ENCODE measurements around the gene OR6N1.
A peak's percentile ranks its signal among the peaks of the same experiment; 100 is the strongest.

The OR6N1 gene

GRCh38 chr1:158771950-158772866 lies at the start of gene OR6N1:
Gene OR6N1, minus strand, starts transcription at chr1:158772195. Its CDS starts 5,513 bp downstream, at chr1:158766682.
- DNase-seq, result no peak

DNA sequence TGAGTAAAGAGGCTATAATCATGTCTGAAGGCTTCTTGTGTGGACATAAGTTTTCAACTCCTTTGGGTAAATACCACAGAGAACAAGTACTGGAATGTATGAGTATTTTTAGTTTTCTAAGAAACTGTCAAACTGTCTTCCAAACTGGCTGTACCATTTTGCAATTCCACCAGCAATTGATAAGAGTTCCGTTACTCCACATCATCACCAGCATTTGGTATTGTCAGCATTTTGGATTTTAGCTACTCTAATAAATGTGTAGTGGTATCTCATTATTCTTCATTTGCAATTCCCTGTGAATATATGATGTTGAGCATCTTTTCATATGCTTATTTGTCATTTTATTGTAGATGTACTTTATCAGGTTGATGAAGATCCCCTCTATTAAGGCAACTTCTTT lies 49.7 kb upstream of the OR6N1 start:
- DNase-seq, result no peak

GRCh38 chr1:158819461-158820443 lies 47.8 kb upstream of the OR6N1 start:
- peak; percentile 65 for DNase-seq

DNA sequence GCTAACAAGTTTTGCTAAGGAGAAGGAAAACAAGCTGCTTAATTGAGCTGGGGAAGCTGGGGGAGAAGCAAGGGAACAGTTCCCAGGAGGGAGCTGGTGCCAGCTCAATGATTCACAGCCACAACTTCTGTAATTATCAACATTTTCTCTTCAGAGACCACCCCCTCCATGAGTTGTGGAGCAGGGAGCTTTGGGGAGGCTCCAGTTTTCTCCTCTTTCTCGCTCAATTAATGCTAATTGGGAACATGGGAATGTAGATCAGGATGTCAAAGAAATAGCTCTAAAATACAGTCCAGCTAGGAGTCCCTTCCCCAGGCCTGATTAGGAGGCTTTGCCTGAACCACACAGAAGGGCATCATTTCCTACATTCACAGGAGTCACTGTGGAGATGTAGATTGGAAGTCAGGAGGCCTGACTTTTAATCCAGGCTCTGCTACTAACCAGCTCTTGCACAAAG lies 47.0 kb upstream of the OR6N1 start:
- DNase-seq, result no peak

- no peak for DNase-seq
Measured at GRCh38 chr1:158818560-158818959, 46.6 kb upstream of the OR6N1 start.

GRCh38 chr1:158814970-158815369 lies 43.0 kb upstream of the OR6N1 start:
- no peak for DNase-seq

GRCh38 chr1:158813164-158813563 lies 41.2 kb upstream of the OR6N1 start:
- DNase-seq, result no peak

GRCh38 chr1:158812336-158812735 lies 40.3 kb upstream of the OR6N1 start:
- DNase-seq, result no peak

GRCh38 chr1:158810311-158810710 lies 38.3 kb upstream of the OR6N1 start:
- no peak for DNase-seq

GRCh38 chr1:158809862-158810261 lies 37.9 kb upstream of the OR6N1 start:
- DNase-seq, result no peak

- DNase-seq, result no peak
Measured at GRCh38 chr1:158809256-158809655, 37.3 kb upstream of the OR6N1 start.

GRCh38 chr1:158806916-158807536 lies 35.0 kb upstream of the OR6N1 start:
- DNase-seq, result no peak

DNA sequence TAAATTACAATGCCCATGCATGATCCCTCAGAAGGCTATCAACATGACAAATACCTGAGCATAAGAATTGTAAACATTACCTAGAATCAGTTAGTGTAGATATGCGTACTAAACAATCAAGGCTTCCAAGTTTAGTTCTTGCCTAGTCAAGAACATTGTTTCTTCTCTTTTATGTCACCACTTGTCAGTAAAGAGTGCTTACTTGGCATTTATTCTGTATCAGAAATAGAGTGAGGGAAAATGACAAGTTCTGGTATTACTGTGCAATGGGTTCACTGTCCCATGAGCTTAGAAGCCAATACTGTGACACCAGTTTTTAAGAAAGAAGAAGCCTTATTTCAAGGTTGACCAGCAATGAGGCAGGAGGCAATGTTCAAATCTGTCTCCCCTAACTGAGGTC lies 31.7 kb upstream of the OR6N1 start:
- DNase-seq, result no peak

- DNase-seq, result no peak
Measured at GRCh38 chr1:158801396-158801795, 29.4 kb upstream of the OR6N1 start.

GRCh38 chr1:158800526-158800925 lies 28.5 kb upstream of the OR6N1 start:
- DNase-seq, result no peak

DNA sequence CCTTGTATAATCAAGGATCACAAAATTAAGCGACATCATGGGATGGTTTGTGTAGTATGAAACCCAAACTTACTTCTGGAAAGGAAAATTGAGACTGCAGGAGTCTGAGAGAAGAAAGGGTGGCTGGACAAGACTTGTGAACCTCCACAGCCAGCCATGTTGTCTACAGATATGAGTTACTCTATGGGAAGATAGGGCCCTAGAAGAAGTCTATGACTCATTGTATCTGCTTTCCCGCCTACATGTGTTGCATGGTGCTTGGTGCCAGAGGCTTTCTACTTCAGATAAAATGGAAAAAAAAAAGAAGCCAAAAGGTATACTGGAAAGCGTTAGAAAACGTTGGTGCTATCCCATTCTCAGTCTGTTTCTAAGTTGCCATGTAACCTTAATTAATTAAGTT lies 27.7 kb upstream of the OR6N1 start:
- DNase-seq, result no peak

DNA sequence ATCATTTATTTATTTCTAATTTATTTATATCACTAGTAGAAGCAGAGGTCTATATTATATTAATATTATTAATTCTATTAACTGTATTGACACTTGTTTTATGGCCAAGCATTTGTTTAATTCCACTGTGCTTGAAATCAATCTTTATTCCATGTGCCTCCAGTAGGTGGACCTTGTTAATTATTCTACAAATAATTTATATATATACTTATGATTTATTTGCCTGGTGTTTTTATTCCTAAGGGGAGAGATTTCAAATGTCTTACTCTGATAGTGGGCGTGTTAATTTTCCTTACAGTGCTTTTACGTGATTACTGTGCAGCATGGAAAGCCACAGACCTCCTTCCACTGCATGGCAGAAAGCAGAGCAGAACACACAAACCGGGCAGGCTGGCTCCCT lies 26.5 kb upstream of the OR6N1 start:
- no peak for DNase-seq

DNA sequence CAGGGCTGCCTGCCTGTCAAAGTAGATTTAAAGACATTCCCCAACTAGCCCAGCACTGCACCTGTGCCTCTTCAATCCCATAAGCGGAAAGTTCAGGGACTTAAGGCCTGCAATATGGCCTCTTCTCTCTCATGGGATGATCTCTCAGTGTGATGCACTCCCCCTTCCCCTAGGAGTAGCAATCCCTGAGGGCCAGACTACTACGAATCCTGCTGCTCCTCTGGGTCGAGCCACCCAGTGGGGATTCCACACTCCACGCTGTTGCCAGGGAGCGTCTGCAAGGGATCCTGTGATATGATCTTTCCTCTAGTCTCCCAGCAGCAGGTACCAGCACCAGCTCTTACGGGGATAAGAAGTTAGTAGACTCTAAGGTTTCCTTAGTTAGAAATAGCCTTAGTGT lies 22.3 kb upstream of the OR6N1 start:
- DNase-seq, result no peak

DNA sequence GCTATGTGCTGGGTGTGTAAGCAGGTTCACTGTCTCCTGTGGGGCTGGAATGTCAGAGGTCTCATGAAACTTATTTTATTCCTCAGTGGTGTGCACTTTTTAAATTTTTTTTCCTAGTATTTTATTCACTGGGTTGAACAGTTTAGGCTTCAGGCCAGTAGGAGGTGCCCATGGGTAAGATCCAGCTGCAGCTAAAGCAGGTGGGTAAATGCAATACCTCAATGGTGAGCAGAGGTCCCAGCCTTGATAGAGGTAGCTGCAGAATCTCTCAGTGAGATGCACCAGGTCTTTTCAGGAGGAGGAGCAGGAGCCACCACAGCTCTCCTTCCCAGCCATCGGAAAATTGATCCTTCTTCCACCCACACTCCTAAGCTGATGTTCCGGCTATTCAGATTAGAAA lies 21.6 kb upstream of the OR6N1 start:
- DNase-seq, result peak; percentile 45

DNA sequence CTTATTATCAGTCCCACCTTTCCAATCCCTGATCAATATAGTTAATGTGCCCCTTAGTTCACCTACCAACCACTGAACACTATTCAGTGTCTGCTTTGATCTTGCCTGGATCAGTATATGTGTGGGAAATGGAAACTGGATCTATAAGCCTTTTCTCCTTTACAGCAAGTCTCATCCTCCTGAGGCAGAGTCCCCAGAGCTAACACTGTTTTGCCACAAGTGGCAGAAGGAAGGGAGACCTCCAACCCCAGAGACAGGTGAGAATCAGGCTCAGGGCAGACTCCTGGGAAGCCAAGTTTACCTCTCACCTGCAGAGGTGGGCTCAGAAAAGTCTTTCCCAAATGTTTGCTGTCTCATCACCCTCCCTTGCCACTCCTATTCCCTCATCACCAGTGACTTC lies 9.1 kb upstream of the OR6N1 start, which contains the start of gene OR6N2:
Gene OR6N2, minus strand, starts transcription at position 101 of the 400 bp plus-strand sequence. CDS start 3,569 bp downstream, outside the sequence.
- DNase-seq, result no peak

- no peak for DNase-seq
Measured at GRCh38 chr1:158754420-158754819, 17.6 kb downstream of the OR6N1 start, which contains the start of gene OR6K6. Gene OR6K6, plus strand, starts transcription at chr1:158754720. Its CDS starts 168 bp downstream, at chr1:158754888.

DNA sequence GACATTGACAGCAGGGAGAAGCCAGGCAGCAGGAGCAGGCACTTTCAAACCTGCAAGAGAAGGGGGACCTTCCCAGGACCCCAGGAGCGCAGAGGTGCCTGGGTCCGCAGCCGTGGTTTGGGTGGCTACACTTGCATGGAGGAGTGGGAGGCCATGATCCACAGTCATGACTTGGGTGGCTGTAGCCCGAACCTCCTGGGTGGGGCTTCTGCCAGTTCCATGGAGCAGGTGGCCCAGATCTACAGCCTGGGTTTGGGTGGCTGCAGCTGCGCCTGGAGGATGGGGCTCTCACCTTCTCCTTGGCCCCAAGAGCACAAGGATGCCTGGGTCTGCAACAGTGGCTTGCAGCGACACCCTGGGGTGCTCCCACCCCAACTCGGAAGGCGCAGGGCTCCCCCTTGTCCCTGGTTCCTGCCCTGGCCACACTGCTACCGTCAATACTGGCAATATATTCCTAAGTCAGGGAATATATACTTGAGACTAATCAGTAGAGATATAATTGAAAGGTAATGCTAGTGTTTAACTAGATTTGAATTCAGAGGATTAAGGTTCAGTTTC lies 19.8 kb downstream of the OR6N1 start:
- DNase-seq, result no peak
